B cell (primary cell): ENCODE data around the gene ADARB2. TPM values are rescaled to one million over a fixed set of nuclear protein-coding genes. Genes with fewer than 3 reads are reported as not detected.

Experiments used
- ATAC-seq: fragments of 200-7000 bp; cut with Tn5 transposase; one replicate; pipeline ENCODE4 v1.10.0; 2021; ENCODE audit warnings: low read depth, mild to moderate bottlenecking, moderate number of reproducible peaks, moderate library complexity
- CTCF ChIA-PET: fragments of 350-600 bp; sonication (Branson Sonifier 250); formaldehyde crosslinking; loops from one replicate; lab custom pipeline; 2021; ENCODE audit warnings: antibody characterized with exemption, inconsistent platforms; lab: Charles Lee
- POLR2A ChIA-PET: fragments of 350-600 bp; sonication (Branson Sonifier 250); formaldehyde crosslinking; loops from one replicate; lab custom pipeline; 2021; ENCODE audit warnings: antibody characterized with exemption; lab: Charles Lee
- DNase-seq: peaks from one replicate; pipeline ENCODE4 v3.0.0; 2013
- H2AFZ ChIP-seq: 2 replicates; pipeline ENCODE4 v1.6.1; 2012; ENCODE audit warnings: mild to moderate bottlenecking, low read depth, low read length; ENCODE audit not compliant: insufficient read depth, poor library complexity, severe bottlenecking
- H3K27ac ChIP-seq, 2 donors: 1 replicate in 1 of 2; 2 replicates in 1 of 2; pipeline ENCODE4 v1.5.1; 2012 to 2013; ENCODE audit warnings: low read length in 2 of 2, mild to moderate bottlenecking in 2 of 2, moderate library complexity in 1 of 2
- H3K27me3 ChIP-seq, 4 experiments: fragments of 200-600 bp in 1 of 4; sonication (generic) in 1 of 4; replicated peaks in 1 of 4; 1 replicate in 2 of 4; 2 replicates in 2 of 4; pipeline versions ENCODE4 v1.6.1 to v1.7.0; 2013 to 2016; ENCODE audit warnings: low read length in 3 of 4, mild to moderate bottlenecking in 2 of 4, mixed read lengths in 1 of 4, moderate library complexity in 1 of 4; ENCODE audit not compliant: insufficient read depth in 4 of 4, control insufficient read depth in 3 of 4; ENCODE audit errors: control extremely low read depth in 1 of 4
- H3K36me3 ChIP-seq, 2 experiments: replicated peaks in 1 of 2; 1 replicate in 1 of 2; 2 replicates in 1 of 2; pipeline versions ENCODE4 v1.6.1 to v1.7.1; 2013; ENCODE audit warnings: low read length in 1 of 2; ENCODE audit not compliant: insufficient read depth in 2 of 2, control insufficient read depth in 1 of 2; ENCODE audit errors: control extremely low read depth in 1 of 2, extremely low read depth in 1 of 2
- H3K4me1 ChIP-seq, 2 donors: fragments of 200-600 bp in 1 of 2; sonication (generic) in 1 of 2; 1 replicate in 1 of 2; 2 replicates in 1 of 2; pipeline versions ENCODE4 v1.5.1 to v1.6.1; 2013 to 2017; ENCODE audit warnings: low read length in 2 of 2; ENCODE audit not compliant: control insufficient read depth in 2 of 2, insufficient read depth in 2 of 2
- H3K4me2 ChIP-seq: replicated peaks from 2 replicates; pipeline ENCODE3; 2012; ENCODE audit warnings: mild to moderate bottlenecking, low read depth, low read length; ENCODE audit not compliant: poor library complexity, severe bottlenecking
- H3K4me3 ChIP-seq, 5 experiments: fragments of 200-600 bp in 1 of 5; sonication (generic) in 1 of 5; 1 replicate in 3 of 5; 2 replicates in 2 of 5; pipeline versions ENCODE4 v1.5.1 to v1.7.0; 2011 to 2016; ENCODE audit warnings: low read length in 4 of 5, mild to moderate bottlenecking in 4 of 5, low read depth in 2 of 5, control low read depth in 1 of 5, moderate library complexity in 1 of 5; ENCODE audit not compliant: insufficient read depth in 1 of 5; ENCODE audit errors: control extremely low read depth in 1 of 5, extremely low read depth in 1 of 5
- H3K79me2 ChIP-seq: fragments of 200-600 bp; sonication (generic); one replicate; pipeline ENCODE4 v1.6.0; 2016; ENCODE audit warnings: low read length; ENCODE audit not compliant: control insufficient read depth, insufficient read depth
- H3K9ac ChIP-seq: fragments of 200-600 bp; sonication (generic); 2 replicates; pipeline ENCODE4 v1.6.1; 2017; ENCODE audit warnings: mild to moderate bottlenecking, low read length, moderate library complexity
- H3K9me3 ChIP-seq, 3 donors: one replicate each; pipeline versions ENCODE4 v1.6.1 to v1.7.1; 2013; ENCODE audit warnings: low read length in 2 of 3; ENCODE audit not compliant: control insufficient read depth in 2 of 3, insufficient read depth in 1 of 3; ENCODE audit errors: control extremely low read depth in 1 of 3
- H4K20me1 ChIP-seq: 2 replicates; pipeline ENCODE4 v1.6.0; 2012; ENCODE audit warnings: mild to moderate bottlenecking, low read length; ENCODE audit not compliant: insufficient read depth, control insufficient read depth, poor library complexity, severe bottlenecking
- H3K27ac Mint-ChIP-seq: one replicate; pipeline ENCODE4 v1.8.0; 2021; ENCODE audit warnings: mixed read lengths
- H3K27me3 Mint-ChIP-seq: one replicate; pipeline ENCODE4 v1.8.0; 2021; ENCODE audit warnings: mixed read lengths
- H3K4me1 Mint-ChIP-seq: one replicate; pipeline ENCODE4 v1.8.0; 2021; ENCODE audit warnings: mixed read lengths
- H3K4me3 Mint-ChIP-seq: one replicate; pipeline ENCODE4 v1.8.0; 2021; ENCODE audit warnings: mixed read lengths
- H3K9me3 Mint-ChIP-seq: one replicate; pipeline ENCODE4 v1.8.0; 2022; ENCODE audit warnings: mixed read lengths; ENCODE audit not compliant: insufficient read depth
- EZH2 ChIP-seq: IDR thresholded peaks from 2 replicates; pipeline ENCODE4 v1.6.1; 2012; ENCODE audit warnings: borderline replicate concordance, low read depth, mild to moderate bottlenecking, moderate library complexity, low read length; ENCODE audit not compliant: insufficient read depth, poor library complexity, severe bottlenecking
- WGBS: methylation state at CpG from one replicate; pipeline ENCODE4 v1.1.5; 2013; ENCODE audit warnings: missing lambda C conversion rate; ENCODE audit not compliant: insufficient coverage; 5-methylcytosine and 5-hydroxymethylcytosine counted together
- intact Hi-C: fragments of 100-400 bp; cut with micrococcal nuclease; formaldehyde crosslinking; loops from one replicate; pipeline ENCODE4 v1.10.0; 2022
- polyA plus RNA-seq: library from polyadenylated mRNA; depleted of rRNA; stranded (reverse); fragments of >200 nt; gene quantifications from 2 replicates; pipeline ENCODE4 v1.2.3, GENCODE V29; 2012
- total RNA-seq, 2 donors: library from RNA; stranded (reverse); fragments of 120-200 nt in 1 of 2; gene quantifications; 1 replicate in 1 of 2; 2 replicates in 1 of 2; pipeline versions ENCODE4 v1.2.3 to v1.2.4, GENCODE V29; 2013 to 2022
- TF ChIP-seq, protein P1 (sequence below): fragments of 200-600 bp; IDR thresholded peaks from one replicate; pipeline ENCODE4 v1.8.0; 2022; ENCODE audit warnings: antibody characterized with exemption, mild to moderate bottlenecking

ADARB2 gene
- total and polyA plus RNA-seq, 2 donors (not counting 1 experiment from before 2014, with no cell fraction given): 0.13 to 0.96 TPM

DNA sequence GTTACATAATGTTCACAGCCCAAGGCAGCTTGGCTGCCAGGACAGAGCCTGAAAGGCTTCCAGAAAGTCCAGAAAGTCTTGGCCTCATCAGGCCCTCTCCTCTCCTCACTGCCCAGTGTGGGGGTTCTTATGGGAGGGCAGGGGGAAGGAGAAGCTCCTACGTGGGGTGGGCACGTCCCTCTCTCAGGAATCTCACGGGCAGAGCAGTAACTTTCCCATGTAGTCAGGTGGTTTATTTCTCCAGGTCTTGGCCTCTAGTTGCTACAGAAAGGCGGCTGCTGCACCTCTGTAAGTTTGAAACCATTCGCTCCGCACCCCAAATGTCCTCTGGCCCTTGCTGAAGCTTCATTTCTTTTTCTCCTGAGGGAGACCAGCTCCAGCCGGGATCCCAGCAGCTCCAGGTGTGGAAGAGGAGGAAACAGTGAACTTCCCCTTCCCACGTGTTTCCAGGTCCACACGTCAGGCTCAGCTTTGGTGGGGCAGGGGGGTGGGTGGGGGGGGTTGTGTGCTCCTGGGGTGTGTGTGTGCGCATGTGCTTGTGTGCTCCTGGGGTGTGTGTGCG, 360.9 kb downstream of the ADARB2 start:
- Mint-ChIP-seq H3K27me3 (peaks cover 36% of the 10 kb centered on the region), H3K9me3 (no peaks in the 10 kb centered on the region), H3K4me1 (no peaks in the 10 kb centered on the region), H3K27ac (no peak overlapping the region), H3K4me3 (no peak overlapping the region)
- ChIA-PET CTCF (no interaction called here), POLR2A (no interaction called here)
- H3K4me2 ChIP-seq: no peak overlapping the region
- WGBS: 79% methylated on average over 6 of the region's 11 CpGs
- DNase-seq (no peak), ATAC-seq (no peak)
- no peaks in the 10 kb centered on the region for H3K79me2 ChIP-seq
- H3K27ac ChIP-seq: no peak overlapping the region
- no peak overlapping the region for H3K9ac ChIP-seq
- H3K4me1 ChIP-seq: no peaks in the 10 kb centered on the region
- intact Hi-C loops: no loop called here
- H3K4me3 ChIP-seq: no peak overlapping the region
- H4K20me1 ChIP-seq: no peaks in the 10 kb centered on the region
- H2AFZ ChIP-seq: no peak overlapping the region
- H3K9me3 ChIP-seq: peaks cover 0 to 18% (median 0%) of the 10 kb centered on the region in 3 donors
- no peaks in the 10 kb centered on the region for H3K36me3 ChIP-seq
- peaks cover 0 to 33% (median 4%) of the 10 kb centered on the region in 4 experiments for H3K27me3 ChIP-seq
- no peak for TF ChIP-seq EZH2
- TF ChIP-seq, protein P1, sequence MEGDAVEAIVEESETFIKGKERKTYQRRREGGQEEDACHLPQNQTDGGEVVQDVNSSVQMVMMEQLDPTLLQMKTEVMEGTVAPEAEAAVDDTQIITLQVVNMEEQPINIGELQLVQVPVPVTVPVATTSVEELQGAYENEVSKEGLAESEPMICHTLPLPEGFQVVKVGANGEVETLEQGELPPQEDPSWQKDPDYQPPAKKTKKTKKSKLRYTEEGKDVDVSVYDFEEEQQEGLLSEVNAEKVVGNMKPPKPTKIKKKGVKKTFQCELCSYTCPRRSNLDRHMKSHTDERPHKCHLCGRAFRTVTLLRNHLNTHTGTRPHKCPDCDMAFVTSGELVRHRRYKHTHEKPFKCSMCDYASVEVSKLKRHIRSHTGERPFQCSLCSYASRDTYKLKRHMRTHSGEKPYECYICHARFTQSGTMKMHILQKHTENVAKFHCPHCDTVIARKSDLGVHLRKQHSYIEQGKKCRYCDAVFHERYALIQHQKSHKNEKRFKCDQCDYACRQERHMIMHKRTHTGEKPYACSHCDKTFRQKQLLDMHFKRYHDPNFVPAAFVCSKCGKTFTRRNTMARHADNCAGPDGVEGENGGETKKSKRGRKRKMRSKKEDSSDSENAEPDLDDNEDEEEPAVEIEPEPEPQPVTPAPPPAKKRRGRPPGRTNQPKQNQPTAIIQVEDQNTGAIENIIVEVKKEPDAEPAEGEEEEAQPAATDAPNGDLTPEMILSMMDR: no peak

DNA sequence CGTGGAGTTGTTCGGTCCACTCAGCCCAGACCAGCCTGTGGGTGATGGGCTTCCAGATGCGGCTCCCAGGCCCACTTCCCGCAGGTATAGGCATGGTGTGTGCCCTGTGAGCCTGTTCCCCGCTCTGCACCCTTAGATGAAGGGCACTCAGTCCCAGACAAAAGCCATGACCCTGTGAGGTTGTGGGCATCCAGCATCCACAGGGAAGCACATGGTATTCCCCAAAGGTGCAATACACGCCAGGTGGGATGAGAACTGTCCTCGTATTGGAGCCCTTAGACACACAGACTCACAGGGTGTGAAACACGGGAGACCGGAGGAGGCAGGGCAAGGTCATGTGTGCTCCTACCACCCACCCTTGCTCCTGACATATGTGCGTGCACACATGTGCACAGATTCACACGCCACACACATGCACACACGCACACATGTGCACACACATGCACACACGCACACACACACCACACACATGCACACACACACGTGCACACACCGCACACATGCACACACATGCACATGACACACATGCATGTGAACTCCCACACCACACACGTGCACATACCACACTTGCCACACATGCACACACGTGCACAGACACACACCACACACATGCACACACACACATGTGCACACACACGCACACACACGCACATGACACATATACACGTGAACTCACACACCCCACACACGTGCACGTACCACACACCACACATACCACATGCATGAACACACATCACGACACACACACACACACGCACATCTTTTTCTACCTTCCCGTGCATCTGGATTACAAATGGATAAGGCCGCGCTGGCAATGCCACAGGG, 361.8 kb downstream of the ADARB2 start:
- H3K4me1 ChIP-seq: no peaks in the 10 kb centered on the region
- Mint-ChIP-seq H3K4me1 (no peaks in the 10 kb centered on the region), H3K27me3 (peaks cover 31% of the 10 kb centered on the region), H3K9me3 (no peaks in the 10 kb centered on the region), H3K27ac (no peak overlapping the region), H3K4me3 (no peak overlapping the region)
- WGBS: 92% methylated on average over 23 of the region's 27 CpGs
- H3K27ac ChIP-seq: no peak overlapping the region
- intact Hi-C loops: no loop called here
- TF ChIP-seq, protein P1: no peak
- TF ChIP-seq EZH2: no peak
- H3K36me3 ChIP-seq: no peaks in the 10 kb centered on the region
- H3K4me2 ChIP-seq: no peak overlapping the region
- H4K20me1 ChIP-seq: no peaks in the 10 kb centered on the region
- ChIA-PET CTCF (no interaction called here), POLR2A (no interaction called here)
- H2AFZ ChIP-seq: no peak overlapping the region
- H3K27me3 ChIP-seq: peaks cover 0 to 33% (median 1%) of the 10 kb centered on the region in 4 experiments
- peaks cover 0 to 18% (median 0%) of the 10 kb centered on the region in 3 donors for H3K9me3 ChIP-seq
- no peak for DNase-seq
- H3K9ac ChIP-seq: no peak overlapping the region
- no peak overlapping the region for H3K4me3 ChIP-seq
- H3K79me2 ChIP-seq: no peaks in the 10 kb centered on the region
- no peak for ATAC-seq
